GM21381 (cell line): Measurements from ENCODE around the gene COL13A1.

ENCODE experiments used
- ATAC-seq: cut with Tn5 transposase; IDR thresholded peaks from one replicate; pipeline ENCODE4 v1.9.1; 2021; ENCODE audit warnings: mild to moderate bottlenecking, moderate library complexity; ENCODE audit not compliant: unreplicated experiment

Gene COL13A1

DNA sequence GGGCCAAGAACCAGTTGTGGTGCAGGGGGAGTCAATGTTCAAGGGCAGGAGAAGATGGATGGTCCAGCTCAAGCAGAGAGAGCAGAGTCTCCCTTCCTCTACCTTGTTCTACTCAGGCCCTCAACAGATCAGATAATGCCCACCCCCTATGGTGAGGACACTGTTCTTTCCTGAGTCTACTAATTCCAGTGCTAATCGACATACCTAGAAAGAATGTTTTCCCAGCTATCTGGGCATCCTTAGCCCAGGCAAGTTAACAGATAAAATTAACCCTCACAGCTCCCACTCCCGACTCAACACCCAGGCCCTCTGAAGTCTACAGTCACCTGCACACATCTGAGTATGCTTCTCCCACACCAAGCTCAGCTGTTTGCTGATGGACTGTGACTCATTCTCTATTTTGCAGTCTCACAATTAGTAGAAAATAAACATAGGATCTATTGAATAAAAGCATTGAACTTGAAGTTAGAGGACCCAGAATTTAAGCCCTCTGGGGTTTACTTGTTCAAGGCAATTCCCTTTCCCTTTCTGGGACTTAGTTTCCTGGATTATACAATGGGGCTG is 17.1 kb downstream of the COL13A1 start:
- no peak for ATAC-seq

- no peak for ATAC-seq
Measured at GRCh38 chr10:69819716-69820506, 18.2 kb downstream of the COL13A1 start.

- no peak for ATAC-seq
Measured at GRCh38 chr10:69820817-69821216, 19.1 kb downstream of the COL13A1 start.

DNA sequence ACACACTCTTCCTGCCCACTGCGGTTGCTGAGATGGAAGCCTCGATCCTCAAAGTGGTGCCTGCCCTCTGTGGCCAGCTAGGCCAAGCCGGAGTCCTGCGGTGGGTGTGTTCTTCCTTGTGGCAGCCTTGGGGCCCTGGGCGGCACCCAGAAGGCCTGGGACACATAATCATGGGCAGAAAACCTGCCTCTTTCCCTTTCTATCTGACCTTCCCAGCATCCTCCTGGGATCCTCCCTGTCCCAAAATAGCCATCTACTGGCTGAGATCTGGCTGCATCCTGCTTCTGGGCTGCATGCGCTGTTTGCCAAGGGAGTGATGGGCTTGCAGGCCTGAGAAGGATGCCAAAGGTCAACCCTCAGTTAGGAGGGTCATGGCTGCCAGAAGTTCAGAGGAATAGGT is 23.9 kb downstream of the COL13A1 start:
- no peak for ATAC-seq

DNA sequence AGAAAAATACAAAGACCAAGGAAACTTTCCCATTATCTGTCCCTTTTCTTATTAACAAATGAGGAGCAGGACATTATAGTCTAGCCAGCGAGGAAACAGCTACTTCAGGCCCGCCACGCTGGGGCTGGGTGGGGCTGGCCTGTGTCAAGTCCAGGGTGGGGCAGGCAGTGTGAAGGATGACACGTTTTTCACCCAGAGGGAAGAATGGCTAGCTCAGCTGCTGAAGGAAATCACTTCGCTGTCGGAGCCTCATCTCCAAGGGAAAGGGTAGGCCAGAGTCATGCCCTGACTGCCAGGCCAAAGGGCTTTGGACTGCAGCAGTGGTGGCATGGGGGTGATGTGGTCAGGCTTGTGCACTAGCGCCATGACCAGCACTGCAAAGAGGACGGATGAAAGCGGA is 24.4 kb downstream of the COL13A1 start:
- no peak for ATAC-seq

DNA sequence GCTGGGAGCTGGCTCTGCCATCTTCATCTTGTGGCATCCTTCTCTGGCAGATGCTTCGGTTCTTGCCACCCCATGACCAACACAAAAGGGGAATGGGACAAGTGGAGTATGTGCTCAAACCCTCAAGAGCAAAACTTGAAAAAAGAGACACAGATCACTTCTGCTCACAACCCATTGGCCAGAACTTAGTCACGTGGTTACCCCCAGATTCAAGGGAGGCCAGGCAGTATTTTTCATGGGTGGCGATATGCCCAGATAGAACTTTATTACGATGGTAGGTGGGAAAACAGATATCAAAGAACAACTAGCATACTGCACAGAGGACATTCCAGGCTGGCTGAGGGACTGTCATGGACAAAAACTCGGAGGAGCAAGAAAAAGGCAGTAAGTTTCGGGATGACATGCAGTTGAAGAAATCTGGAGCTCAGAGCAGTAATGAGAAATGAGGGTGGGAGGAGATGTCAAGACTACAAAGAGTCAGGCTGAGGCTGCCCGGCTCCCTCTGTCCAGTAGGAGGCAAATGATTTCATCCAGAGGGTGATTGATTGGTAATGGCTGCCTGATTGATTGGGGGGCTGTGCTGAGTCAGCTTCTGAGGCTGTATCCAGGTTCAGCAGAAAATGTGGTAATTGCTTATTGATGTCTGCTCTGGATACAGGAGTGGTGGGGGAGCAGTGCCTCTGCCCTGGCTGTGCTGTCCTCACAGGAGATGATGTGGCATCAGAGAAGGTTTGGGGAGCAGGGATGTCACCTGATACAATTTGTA is 25.3 kb downstream of the COL13A1 start:
- no peak for ATAC-seq

DNA sequence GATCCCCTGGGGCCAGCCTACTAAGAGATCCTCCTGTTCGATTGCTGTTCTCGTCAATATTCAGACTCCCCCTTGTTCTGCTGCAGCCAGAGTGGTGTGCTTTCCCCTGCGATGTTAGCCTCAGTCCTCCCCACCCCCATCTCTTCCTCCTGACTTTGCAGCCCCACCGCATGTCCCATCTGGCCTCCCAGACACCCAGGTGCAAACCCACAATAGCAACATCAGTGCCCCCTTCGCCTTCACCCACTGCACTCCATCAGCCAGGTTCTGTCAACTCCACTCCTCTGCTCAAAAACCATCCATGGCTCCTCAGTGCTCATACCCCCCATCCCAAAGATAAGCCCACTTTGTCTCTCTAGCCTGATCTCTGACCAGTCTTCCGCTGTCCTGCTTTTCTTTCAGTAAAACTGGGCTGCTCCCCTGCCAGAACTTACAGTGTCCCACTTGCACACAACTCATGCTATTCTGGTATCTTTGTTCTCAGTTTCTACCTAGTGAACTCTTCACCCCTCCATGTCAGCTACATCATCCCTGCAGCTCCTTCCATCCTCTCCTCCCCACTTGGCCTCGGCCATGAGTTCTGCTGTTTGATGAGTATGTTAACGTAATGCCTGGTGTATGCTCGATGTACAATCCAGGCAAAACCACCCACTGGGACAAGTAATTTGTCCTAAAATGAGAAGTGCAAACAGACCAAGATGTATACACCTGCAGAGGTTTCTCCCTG is 26.6 kb downstream of the COL13A1 start:
- ATAC-seq: no peak

DNA sequence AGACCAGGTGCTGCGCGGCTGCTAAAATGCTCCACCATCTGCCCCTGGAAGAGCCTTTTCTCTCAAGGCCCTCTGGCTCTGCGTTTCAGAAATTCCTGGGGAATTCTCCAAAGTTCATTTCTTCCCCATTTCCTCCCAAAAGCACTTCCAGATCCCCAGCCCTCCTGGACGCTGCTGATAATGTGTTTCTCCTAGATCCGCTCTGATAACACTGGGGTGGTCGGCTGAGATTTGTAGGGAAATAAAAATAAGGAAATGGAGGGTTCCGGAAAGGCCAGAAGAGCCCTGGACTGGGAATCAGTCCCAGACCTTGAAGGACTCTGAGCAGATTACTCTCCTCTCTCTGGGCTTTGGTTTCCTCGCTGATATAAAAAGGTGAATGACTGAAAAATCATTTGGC is 28.1 kb downstream of the COL13A1 start:
- no peak for ATAC-seq

DNA sequence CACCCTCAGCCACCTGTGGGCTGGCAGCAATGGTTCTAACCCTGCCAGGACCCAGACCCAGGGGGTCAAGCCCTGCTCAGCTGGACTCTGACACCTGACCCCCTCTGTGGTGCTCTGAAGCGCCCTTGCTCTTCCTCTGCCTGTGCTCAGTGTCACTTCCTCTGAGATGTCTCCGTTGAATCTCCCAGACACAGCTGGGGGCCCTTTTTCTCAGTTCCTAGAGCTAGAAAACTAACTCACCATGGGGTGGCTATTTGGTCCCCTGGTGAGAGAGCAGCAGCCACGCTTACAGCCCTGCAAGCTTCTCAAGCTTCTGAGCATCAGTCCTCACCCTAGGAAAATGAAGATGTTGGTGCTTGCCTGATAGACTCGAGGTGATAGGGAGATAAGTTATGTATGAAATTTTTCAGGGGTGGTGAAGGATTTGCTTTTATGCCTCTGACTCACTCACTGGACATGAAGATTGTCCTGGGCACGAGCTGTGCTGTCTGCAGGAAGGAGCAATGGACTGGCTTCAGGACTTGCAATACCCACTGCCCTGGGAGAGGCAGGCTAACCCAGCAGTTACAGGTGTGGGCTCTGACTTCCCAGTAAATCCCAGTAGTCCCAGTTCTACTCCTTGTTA is 29.6 kb downstream of the COL13A1 start:
- ATAC-seq: no peak

DNA sequence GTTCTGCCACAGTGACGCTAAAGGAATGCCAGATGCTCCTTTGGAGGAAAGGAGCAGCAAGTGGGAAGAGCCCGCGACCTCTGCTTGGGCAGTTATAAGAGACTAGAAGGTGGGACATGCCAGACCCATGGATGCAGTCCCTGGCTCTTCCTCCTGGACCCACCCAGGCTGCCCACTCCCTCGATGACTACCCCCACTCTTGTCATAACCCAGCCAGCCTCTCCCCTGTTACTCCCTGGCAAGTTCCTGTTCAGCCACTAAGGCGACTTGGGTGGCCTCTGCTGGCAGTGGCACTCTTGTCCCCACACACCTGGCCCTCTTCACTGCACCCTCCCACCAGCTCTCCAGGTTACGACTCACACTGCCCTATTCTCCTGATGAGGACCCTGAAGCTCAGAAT is 33.5 kb downstream of the COL13A1 start:
- ATAC-seq: no peak

DNA sequence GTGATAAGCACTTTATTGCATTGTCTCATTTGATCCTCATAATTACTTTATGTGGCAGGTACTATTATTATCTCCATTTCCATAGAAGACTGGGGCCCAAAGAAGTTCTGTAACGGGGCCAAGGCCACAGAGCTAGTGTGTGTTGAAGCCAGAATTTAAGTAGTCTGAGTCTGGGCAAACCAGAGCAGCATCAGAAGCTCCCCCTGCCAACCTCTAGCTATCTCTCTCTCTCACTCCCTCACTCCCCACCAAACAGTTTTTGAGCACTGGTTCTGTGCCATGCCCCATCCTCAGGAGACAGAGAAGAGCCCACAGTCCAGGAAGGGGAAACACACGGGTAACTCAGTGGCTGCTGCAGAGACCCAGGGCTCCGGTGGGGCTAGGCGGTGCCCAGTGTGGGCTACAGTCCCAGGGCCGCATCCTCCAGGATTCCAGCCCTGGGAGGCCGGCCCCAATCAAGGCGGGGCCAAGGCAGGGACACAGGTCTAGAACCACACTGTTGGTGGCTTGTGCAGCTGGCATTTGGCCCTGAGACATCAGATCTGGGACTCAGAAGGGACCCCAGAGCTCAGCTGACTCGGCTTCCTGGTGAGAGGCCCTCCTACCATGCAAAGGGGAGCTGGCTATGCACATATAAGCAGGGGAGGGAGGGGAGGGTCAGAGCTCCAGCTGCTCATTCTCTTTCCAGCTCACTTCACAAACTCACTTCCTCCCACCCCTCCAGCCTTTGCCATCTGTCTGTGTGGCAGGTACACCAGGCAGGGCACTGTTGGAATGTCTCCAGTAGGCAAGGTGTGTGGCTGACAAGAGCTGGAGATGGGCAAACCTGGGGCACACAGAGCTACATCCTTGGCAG is 34.4 kb downstream of the COL13A1 start:
- no peak for ATAC-seq

DNA sequence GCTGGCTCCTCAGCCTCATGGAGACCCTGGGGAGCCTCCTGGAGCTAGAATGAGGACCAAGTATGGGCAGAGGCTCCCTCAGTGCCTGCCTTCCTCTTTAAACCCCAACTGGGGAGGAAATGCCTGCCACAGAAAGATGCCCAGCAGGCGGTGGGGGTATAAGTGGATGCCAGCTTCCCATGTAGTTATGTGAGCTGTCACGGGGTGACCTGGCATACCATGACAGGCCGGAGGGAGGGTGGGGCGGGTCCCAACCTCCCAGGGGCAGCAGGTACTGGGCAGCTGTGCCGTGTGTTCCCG is 35.0 kb downstream of the COL13A1 start:
- no peak for ATAC-seq

- ATAC-seq: no peak
Measured at GRCh38 chr10:69837261-69837660, 35.6 kb downstream of the COL13A1 start.

DNA sequence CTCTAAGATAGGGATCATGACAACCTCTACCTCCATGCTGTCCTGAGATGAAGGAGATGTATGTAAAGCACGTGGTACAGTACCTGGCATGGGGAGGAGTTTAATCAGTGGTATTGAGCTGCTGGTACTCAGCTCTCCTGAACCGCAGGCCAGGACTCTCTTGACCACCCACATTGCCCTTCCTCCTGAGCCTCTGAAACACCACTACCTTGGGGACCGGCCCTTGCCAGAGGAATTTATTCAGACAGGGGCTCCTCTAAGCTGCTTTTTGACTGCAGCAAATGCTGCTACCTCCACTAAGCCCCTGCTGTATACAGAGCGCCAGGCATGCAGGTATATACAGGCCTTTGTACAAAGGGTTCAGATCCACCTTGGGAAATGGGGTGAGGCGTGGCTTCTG is 36.7 kb downstream of the COL13A1 start:
- ATAC-seq: no peak

DNA sequence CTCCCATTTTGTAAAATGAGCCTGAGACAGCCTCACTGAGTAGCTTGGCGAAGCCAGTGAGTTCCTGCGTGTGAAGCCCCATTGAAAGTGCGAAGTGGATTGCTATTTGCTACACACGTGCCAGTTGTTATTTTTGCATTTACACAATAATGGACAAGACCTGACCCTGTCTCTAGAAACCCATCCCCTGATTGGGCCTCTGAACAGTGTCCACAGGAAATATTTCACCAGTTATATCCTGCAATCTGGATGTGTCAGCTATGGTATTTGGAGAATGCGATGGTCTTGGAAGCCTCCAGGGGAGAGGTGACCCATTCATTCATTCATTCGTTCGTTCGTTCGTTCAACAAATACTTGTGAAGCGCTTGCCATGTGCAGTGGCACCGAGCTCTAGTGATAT is 37.1 kb downstream of the COL13A1 start:
- no peak for ATAC-seq

- no peak for ATAC-seq
Measured at GRCh38 chr10:69839696-69840345, 38.1 kb downstream of the COL13A1 start.

DNA sequence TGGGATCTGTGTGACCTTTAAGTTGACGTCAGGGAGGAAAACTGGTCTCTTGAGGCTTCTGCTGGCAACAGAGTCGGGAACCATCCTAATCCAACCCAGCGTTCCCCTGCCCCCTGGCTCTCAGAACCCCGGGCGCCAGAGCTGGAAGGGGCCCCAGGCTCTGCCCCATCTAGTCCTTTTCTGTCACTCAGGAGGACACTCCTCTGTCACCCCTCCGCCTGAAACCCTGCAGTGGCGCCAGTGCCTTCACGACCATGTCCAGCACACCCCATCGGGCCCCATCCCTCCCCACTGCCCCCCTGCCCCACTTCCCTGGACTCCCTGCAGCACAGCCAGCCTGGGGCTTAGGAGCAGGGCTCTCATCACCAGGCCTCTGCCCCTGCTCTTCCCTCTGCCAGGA is 39.1 kb downstream of the COL13A1 start:
- ATAC-seq: no peak

DNA sequence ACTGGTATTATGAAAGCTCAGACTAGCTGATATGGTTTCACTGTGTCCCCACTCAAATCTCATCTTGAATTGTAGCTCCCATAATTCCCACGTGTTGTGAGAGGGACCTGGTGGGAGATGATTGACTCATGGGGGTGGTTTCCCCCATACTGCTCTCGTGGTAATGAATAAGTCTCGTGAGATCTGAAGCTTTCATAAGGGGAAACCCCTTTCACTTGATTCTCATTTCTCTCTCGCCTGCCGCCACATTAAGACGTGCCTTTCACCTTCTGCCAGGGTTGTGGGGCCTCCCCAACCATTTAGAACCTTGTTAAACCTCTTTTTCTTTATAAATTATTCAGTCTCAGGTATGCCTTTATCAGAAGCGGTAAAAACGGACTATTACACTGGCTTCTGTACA is 40.3 kb downstream of the COL13A1 start:
- ATAC-seq: no peak

GRCh38 chr10:69842882-69843281 is 41.2 kb downstream of the COL13A1 start:
- ATAC-seq: no peak

DNA sequence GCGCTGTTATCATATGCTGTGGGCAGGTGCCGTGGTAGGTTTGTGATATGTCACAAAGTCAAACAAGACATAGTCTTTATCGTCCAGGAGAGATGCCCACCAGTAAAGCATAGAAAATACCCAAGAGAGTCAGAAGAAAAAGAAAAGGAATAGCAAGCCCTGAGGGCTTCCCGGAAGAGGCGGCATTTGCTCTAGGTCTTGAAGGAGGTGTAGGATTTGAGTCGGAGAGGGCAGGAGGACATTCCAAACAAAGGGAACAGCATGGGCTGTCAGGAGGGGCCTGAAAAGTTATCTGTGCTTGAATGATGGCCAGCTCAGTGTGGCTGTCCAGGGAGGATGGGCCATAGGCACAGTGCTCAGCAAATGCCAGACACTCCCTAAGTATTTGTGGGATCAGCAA is 42.2 kb downstream of the COL13A1 start:
- ATAC-seq: no peak
